Inflammatory macrophage (primary cell): Measurements from ENCODE around the gene FBXL16.

ENCODE experiments used
- DNase-seq, 2 donors: peaks; one replicate each; pipeline ENCODE4 v3.0.0-alpha.2; 2020 to 2022

The FBXL16 gene

GRCh38 chr16:676565-676902, 29.1 kb downstream of the FBXL16 start:
- DNase-seq: no peak

- DNase-seq: no peak
Measured at GRCh38 chr16:675884-676564, 29.6 kb downstream of the FBXL16 start.

- DNase-seq: peak; percentile 15 to 58
Measured at GRCh38 chr16:674968-675883, 30.4 kb downstream of the FBXL16 start, which contains the start of gene RHBDL1. Gene RHBDL1 (plus strand): TSS chr16:675671. CDS start chr16:675791, 120 bp downstream.

- DNase-seq: no peak
Measured at GRCh38 chr16:674214-674881, 31.3 kb downstream of the FBXL16 start.

GRCh38 chr16:673399-673991, 32.1 kb downstream of the FBXL16 start:
- DNase-seq: no peak

GRCh38 chr16:672851-673250, 32.8 kb downstream of the FBXL16 start:
- DNase-seq: no peak

GRCh38 chr16:672371-672770, 33.2 kb downstream of the FBXL16 start:
- DNase-seq: no peak

- DNase-seq: no peak
Measured at GRCh38 chr16:671353-672131, 34.1 kb downstream of the FBXL16 start.

- DNase-seq: no peak
Measured at GRCh38 chr16:670485-671352, 34.9 kb downstream of the FBXL16 start.

GRCh38 chr16:669666-670065, 35.9 kb downstream of the FBXL16 start:
- DNase-seq: no peak

GRCh38 chr16:668519-669171, 37.0 kb downstream of the FBXL16 start:
- no peak for DNase-seq

- DNase-seq: peak; percentile 94 to 96
Measured at GRCh38 chr16:667780-668518, 37.7 kb downstream of the FBXL16 start, which contains the start of gene RHOT2. Gene RHOT2 (plus strand): TSS chr16:668132. CDS start chr16:668200, 68 bp downstream.

GRCh38 chr16:667113-667779, 38.4 kb downstream of the FBXL16 start:
- DNase-seq: no peak

GRCh38 chr16:666572-666971, 39.0 kb downstream of the FBXL16 start:
- no peak for DNase-seq

GRCh38 chr16:662597-662996, 43.0 kb downstream of the FBXL16 start:
- DNase-seq: no peak

- no peak for DNase-seq
Measured at GRCh38 chr16:662095-662494, 43.5 kb downstream of the FBXL16 start.

GRCh38 chr16:661184-661821, 44.3 kb downstream of the FBXL16 start:
- DNase-seq: no peak

- DNase-seq: peak; percentile 89 to 94
Measured at GRCh38 chr16:660459-661183, 45.0 kb downstream of the FBXL16 start.
